Heart left ventricle (tissue), 13 donors: ENCODE measurements around the gene RHO.

Experiments
- CTCF ChIP-seq, 12 donors: fragments of 200-600 bp; sonication (generic) in 4 of 12; IDR thresholded peaks; one replicate each; pipeline versions ENCODE4 v1.5.0 to v1.8.0; 2018 to 2022; ENCODE audit warnings: antibody characterized with exemption in 12 of 12, mild to moderate bottlenecking in 5 of 12
- POLR2A ChIP-seq, 2 donors: fragments of 450-650 bp; IDR thresholded peaks; one replicate each; pipeline ENCODE4 v1.6.1; 2017; ENCODE audit warnings: antibody characterized with exemption in 2 of 2, mild to moderate bottlenecking in 2 of 2, moderate library complexity in 2 of 2
- donor health status: ischemic (EF 13 %, LVEDD 7.1; RV severe dilation, severe dysfunction).
- donor health status: DM: no; HTN: yes; CAD: no.
- donor health status: DM: no; HTN: no; CAD: no.
- donor health status: ischemic (EF 25% LVEDD 6.9; RV normal size, moderate dysfunction).
- donor health status: ischemic (EF 25% LVEDD 5.7; RV mildly dilated, moderate dysfunction).
- donor health status: ischemic (EF 35%, LVEDD 5.7; RV mildly dilated, moderate dysfunction).
- donor health status: nonischemic (EF 11% LVEDD 7.7; RV severe dilation, severe dysfunction).
- donor health status: DM: yes; HTN: yes; CAD: no.
- donor health status: PGD.
- donor health status: ischemic (EF 29% LVEDD 5.4; RV normal size, mild dysfunction).
- donor health status: nonischemic (EF 23%, LVEDD 6.1; RV moderate dilation, normal function).

DNA sequence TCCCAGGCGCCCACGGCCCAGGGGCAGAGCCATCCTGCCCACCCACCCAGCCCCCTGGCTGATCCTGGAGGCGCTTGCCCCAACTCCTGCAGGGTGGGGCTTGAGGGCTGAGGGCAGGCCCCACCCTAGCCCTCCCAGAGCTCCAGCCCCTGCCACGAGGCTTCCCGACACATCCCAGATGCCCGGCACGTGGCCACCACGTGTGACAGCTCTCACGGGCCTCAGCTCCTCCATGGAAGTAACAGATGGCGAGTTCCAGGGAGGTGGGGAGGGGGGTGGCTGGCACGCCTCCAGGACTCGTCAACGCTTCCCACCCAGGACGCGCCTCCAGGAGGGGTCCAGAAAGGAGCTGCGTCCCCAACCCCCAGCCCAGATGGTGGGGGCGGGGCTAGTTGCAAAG, 48.9 kb downstream of the RHO start:
- TF ChIP-seq POLR2A (IDR thresholded peaks at IDR 0.05) (no peak), CTCF (IDR thresholded peaks at IDR 0.05) (no peak)
